ENCODE results near the gene DLGAP1. TPM values are rescaled to one million over a fixed set of nuclear protein-coding genes. Genes with fewer than 3 reads are reported as not detected.

Gene DLGAP1
- total and polyA plus RNA-seq, 9 donors, result 2.0 to 42.7 (median 3.8) TPM

DNA sequence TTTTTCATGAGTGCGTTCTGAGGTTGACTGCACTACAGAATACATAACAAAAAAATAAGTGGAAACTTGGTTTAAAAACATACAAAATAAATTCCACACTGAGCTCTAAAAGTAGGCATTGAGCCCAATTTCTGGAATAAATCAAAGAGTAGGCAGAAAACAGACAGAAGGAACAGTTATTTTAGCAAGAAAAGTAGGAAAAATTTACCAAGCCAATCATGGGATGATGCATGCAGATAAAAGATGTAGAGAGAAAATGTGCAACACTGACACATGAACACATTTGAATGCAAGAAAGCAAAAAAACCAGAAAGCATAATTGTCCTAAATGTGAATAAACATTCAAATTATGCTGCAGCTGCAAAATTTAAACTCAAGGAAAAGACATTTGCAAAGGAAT is 308.3 kb downstream of the DLGAP1 start:
- TF ChIP-seq POLR2A (IDR thresholded peaks at IDR 0.05) (no peak), EP300 (IDR thresholded peaks at IDR 0.05) (no peak)
- TF ChIP-seq, protein P1, sequence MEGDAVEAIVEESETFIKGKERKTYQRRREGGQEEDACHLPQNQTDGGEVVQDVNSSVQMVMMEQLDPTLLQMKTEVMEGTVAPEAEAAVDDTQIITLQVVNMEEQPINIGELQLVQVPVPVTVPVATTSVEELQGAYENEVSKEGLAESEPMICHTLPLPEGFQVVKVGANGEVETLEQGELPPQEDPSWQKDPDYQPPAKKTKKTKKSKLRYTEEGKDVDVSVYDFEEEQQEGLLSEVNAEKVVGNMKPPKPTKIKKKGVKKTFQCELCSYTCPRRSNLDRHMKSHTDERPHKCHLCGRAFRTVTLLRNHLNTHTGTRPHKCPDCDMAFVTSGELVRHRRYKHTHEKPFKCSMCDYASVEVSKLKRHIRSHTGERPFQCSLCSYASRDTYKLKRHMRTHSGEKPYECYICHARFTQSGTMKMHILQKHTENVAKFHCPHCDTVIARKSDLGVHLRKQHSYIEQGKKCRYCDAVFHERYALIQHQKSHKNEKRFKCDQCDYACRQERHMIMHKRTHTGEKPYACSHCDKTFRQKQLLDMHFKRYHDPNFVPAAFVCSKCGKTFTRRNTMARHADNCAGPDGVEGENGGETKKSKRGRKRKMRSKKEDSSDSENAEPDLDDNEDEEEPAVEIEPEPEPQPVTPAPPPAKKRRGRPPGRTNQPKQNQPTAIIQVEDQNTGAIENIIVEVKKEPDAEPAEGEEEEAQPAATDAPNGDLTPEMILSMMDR (IDR thresholded peaks at IDR 0.05), result no peak

DNA sequence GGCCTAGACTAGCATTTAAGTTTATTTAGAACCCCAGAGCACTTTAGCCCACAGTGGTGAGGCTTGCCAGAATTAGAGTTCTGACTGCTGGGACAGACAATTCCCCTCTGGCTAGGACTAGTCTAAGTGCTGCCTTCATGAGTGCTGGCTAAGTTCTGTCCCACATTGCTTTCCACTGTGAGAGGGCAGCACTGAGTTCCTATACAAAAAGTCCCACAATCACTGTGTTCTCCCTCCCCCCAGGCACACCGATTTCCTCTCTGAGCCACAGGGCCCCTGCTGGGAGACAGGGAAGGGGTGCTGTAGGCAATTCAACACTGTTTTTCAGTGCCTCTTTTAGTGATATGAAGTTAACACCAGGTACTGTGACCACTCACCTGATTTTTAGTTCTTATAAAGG is 310.9 kb downstream of the DLGAP1 start:
- H3K4me1 ChIP-seq (ENCODE audit: insufficient read depth), result no peaks in the 10 kb centered on the region
- 52 to 64% (median 58%) methylated on average over 1 of the region's 1 CpG for WGBS, 3 donors
- no peaks in the 10 kb centered on the region for H3K9me3 ChIP-seq
- no peak for DNase-seq
- TF ChIP-seq POLR2A (IDR thresholded peaks at IDR 0.05) (no peak), EP300 (IDR thresholded peaks at IDR 0.05) (no peak)
- TF ChIP-seq, protein P1 (IDR thresholded peaks at IDR 0.05), result no peak
- H3K36me3 ChIP-seq, result no peaks in the 10 kb centered on the region
- H3K27me3 ChIP-seq, result no peaks in the 10 kb centered on the region
- intact Hi-C loops (cut with DNase I), result no loop called here
- no peak overlapping the region for H3K27ac ChIP-seq
- no peak overlapping the region for H3K4me3 ChIP-seq

More for the DNA sequence above, 308.3 kb downstream of the DLGAP1 start:
- no peak for DNase-seq
- H3K4me1 ChIP-seq (ENCODE audit: insufficient read depth), result no peaks in the 10 kb centered on the region
- intact Hi-C loops (cut with DNase I), result no loop called here
- WGBS, 3 donors, result 18 to 37% (median 33%) methylated on average over 1 of the region's 1 CpG
- H3K9me3 ChIP-seq, result no peaks in the 10 kb centered on the region
- no peaks in the 10 kb centered on the region for H3K27me3 ChIP-seq
- no peak overlapping the region for H3K4me3 ChIP-seq
- H3K27ac ChIP-seq, result no peak overlapping the region
- no peaks in the 10 kb centered on the region for H3K36me3 ChIP-seq

DNA sequence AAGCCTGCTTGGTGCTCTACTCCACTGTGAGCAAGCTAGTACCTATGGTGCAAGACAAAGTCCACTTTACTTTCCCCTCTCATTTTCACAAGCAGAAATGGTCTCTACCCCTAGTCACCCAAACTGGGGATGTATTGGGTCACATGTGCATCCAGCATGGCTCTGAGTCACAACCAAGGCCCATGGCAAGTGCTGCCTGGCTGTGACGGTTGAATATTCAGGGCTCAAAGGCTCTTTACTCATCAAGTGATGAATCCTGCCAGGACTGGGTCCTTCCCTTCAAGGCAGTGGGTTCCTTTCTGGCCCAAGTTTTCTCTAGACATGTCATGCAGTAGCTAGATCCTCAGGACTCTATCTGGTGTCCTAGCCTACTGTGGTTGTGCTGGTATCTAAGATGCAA is 311.5 kb downstream of the DLGAP1 start:
- no peak overlapping the region for H3K4me3 ChIP-seq
- H3K27ac ChIP-seq, result no peak overlapping the region
- H3K4me1 ChIP-seq (ENCODE audit: insufficient read depth), result no peaks in the 10 kb centered on the region
- H3K36me3 ChIP-seq, result no peaks in the 10 kb centered on the region
- WGBS, 3 donors, result 83 to 100% (median 98%) methylated on average over 1 of the region's 1 CpG
- no peaks in the 10 kb centered on the region for H3K9me3 ChIP-seq
- DNase-seq, result no peak
- TF ChIP-seq EP300 (IDR thresholded peaks at IDR 0.05), result no peak
- TF ChIP-seq, protein P1 (IDR thresholded peaks at IDR 0.05), result no peak
- TF ChIP-seq POLR2A (IDR thresholded peaks at IDR 0.05), result no peak
- H3K27me3 ChIP-seq, result no peaks in the 10 kb centered on the region
- intact Hi-C loops (cut with DNase I), result no loop called here

DNA sequence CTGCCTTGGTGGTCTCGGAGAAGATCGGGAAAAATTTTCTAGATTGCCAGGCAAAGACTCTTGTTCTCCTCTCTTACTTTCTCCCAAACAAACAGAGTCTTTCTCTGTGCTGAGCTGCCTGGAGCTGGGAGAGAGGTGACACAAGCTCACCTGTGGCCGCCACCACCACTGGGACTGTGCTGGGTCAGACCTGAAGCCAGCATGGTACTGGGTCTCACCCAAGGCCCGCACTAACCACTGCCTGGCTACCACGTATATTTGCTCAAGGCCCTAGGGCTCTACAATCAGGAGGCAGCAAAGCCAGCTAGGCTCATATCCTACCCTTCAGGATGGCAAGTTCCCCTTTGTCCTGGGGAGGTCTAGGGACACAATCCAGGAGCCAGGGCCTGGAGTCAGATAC is 312.2 kb downstream of the DLGAP1 start:
- no peak for TF ChIP-seq POLR2A (IDR thresholded peaks at IDR 0.05)
- TF ChIP-seq EP300 (IDR thresholded peaks at IDR 0.05), result no peak
- TF ChIP-seq, protein P1 (IDR thresholded peaks at IDR 0.05), result no peak
- Histone ChIP-seq H3K4me1 (ENCODE audit: insufficient read depth) (no peaks in the 10 kb centered on the region), H3K36me3 (no peaks in the 10 kb centered on the region), H3K9me3 (no peaks in the 10 kb centered on the region), H3K4me3 (no peak overlapping the region), H3K27me3 (no peaks in the 10 kb centered on the region), H3K27ac (no peak overlapping the region)
- intact Hi-C loops (cut with DNase I), result no loop called here
- no peak for DNase-seq
- WGBS, 3 donors, result 95 to 96% (median 95%) methylated on average over 5 of the region's 5 CpGs
